SK-N-MC (cell line): ENCODE measurements around the gene CCL7.

Experiments
- EZH2 ChIP-seq: fragments of 200-600 bp; sonication (generic); IDR thresholded peaks from one replicate; pipeline ENCODE4 v1.6.1; 2017; ENCODE audit warnings: antibody characterized with exemption
- POLR2AphosphoS5 ChIP-seq: IDR thresholded peaks from 2 replicates; pipeline ENCODE4 v1.6.1; 2012; ENCODE audit warnings: mild to moderate bottlenecking, low read depth, low read length, borderline replicate concordance

- TF ChIP-seq POLR2AphosphoS5 (no peak), EZH2 (no peak)
Observed at GRCh38 chr17:34226744-34227034, 43.3 kb upstream of the CCL7 start.
